Activated naive CD8-positive, alpha-beta T cell treated with anti-CD3 and anti-CD28 coated beads, Interleukin-2, amount 50 U/mL, for 24 hours (primary cell): ENCODE data around the gene SEMA6D.

Source experiments
- ATAC-seq: fragments of 150-1000 bp; cut with Tn5 transposase; one replicate; pipeline ENCODE4 v1.10.0; 2021
- DNase-seq: peaks from one replicate; pipeline ENCODE4 v3.0.0; 2021
- H3K27ac Mint-ChIP-seq: one replicate; pipeline ENCODE4 v1.8.0; 2021; ENCODE audit warnings: mild to moderate bottlenecking, mixed read lengths
- H3K27me3 Mint-ChIP-seq: one replicate; pipeline ENCODE4 v1.8.0; 2021; ENCODE audit warnings: mixed read lengths
- H3K36me3 Mint-ChIP-seq: one replicate; pipeline ENCODE4 v1.8.0; 2021; ENCODE audit warnings: low read depth, mixed read lengths
- H3K4me1 Mint-ChIP-seq: one replicate; pipeline ENCODE4 v1.8.0; 2021; ENCODE audit warnings: mixed read lengths
- H3K4me3 Mint-ChIP-seq: one replicate; pipeline ENCODE4 v1.8.0; 2021; ENCODE audit warnings: mild to moderate bottlenecking, moderate library complexity, mixed read lengths
- H3K9me3 Mint-ChIP-seq: one replicate; pipeline ENCODE4 v1.8.0; 2021; ENCODE audit warnings: mixed read lengths

Gene SEMA6D

DNA sequence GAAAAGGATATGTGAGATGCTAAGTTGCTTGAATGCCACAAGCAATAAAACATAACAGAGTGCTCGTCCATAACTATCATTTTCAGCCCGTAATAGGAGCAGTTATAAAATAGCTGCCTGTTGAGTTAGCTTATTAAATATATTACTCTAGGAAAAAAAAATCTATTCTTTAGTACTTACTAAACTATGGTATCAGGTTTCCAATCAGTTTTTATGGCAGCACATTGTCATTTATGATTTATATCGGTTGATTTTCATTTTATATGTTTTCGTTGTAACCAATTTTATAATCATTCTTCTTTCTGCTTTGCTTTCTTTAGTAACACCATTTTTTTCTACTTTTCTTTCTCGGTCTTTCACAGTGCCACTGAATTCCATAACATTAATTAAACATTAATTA is 51.9 kb downstream of the SEMA6D start:
- no peak overlapping the region for H3K27ac Mint-ChIP-seq
- H3K36me3 Mint-ChIP-seq = no peaks in the 10 kb centered on the region
- ATAC-seq = no peak
- no peak overlapping the region for H3K4me3 Mint-ChIP-seq
- no peak for DNase-seq
- peaks cover 6% of the 10 kb centered on the region for H3K9me3 Mint-ChIP-seq
- H3K4me1 Mint-ChIP-seq = no peaks in the 10 kb centered on the region
- H3K27me3 Mint-ChIP-seq = no peaks in the 10 kb centered on the region

DNA sequence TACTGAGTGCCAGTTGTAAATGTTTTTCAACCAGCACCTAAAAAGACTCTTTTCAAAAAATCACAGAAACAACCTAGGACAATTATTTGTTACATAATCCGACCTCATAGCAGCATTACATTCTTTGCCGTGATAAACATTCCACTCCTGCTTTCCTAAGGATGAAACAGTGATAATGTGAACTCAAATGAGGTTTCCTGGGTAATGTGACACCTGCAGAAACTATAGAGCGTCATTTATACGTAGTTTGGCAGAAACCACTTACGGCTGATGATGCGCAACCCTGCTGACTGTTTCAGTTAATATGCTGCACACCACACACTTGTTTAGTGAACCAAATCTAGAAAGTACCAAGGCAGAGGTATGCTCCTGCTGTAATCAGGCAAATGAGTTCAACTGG is 55.8 kb downstream of the SEMA6D start:
- H3K4me1 Mint-ChIP-seq = no peaks in the 10 kb centered on the region
- DNase-seq = no peak
- no peak for ATAC-seq

DNA sequence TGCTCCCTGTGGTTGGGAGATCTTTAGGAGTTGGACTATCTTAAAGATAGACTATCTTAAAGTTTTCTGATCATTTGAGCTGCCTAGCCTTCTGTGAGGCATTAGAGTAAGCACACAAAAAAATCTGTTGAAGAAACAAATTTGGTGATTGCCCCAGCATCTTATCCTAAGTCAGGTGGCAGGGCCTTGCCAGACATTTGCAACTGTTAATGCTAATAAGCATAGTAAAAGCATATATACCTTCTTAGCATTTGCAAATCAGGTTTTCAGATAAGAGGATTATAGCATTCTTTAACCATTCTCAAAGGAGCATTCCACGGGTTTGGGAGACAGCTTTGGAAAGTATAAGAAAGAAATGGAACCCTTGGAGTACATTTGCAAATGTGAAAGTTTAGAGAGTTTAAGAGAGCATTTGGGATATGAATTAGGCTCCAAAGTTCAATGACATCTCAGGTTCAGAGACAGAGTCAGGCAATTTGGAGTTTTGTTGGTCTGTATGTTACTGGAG is 61.0 kb downstream of the SEMA6D start:
- no peaks in the 10 kb centered on the region for H3K27me3 Mint-ChIP-seq
- H3K4me1 Mint-ChIP-seq = no peaks in the 10 kb centered on the region
- DNase-seq (no peak), ATAC-seq (no peak)
- no peak overlapping the region for H3K4me3 Mint-ChIP-seq
- H3K27ac Mint-ChIP-seq = no peak overlapping the region
- no peaks in the 10 kb centered on the region for H3K9me3 Mint-ChIP-seq
- no peaks in the 10 kb centered on the region for H3K36me3 Mint-ChIP-seq

More for the DNA sequence above, 55.8 kb downstream of the SEMA6D start:
- Mint-ChIP-seq H3K4me3 (no peak overlapping the region), H3K27me3 (no peaks in the 10 kb centered on the region), H3K27ac (no peak overlapping the region), H3K36me3 (no peaks in the 10 kb centered on the region), H3K9me3 (peaks cover 6% of the 10 kb centered on the region)

DNA sequence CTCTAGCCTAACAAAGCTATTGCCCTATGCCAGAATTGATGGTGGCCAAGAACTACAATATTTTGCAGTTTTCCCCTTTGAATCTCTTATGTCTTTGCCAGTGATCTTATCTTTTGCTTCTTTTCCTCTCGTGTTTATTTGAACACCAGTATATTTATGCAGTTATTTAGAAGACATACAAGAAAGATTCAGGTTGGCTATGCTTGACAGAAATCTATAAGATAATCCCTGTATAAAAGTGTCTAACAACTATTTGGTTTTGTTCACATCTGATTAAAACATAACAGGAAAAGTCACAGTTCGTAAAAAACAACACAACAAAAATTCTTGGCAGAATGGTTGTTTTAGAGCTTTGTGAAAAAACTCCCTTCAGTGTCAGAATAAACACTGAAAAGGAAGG is 63.7 kb downstream of the SEMA6D start:
- Mint-ChIP-seq H3K27ac (no peak overlapping the region), H3K27me3 (no peaks in the 10 kb centered on the region), H3K4me1 (no peaks in the 10 kb centered on the region), H3K36me3 (no peaks in the 10 kb centered on the region), H3K9me3 (no peaks in the 10 kb centered on the region), H3K4me3 (no peak overlapping the region)
- DNase-seq (no peak), ATAC-seq (no peak)

DNA sequence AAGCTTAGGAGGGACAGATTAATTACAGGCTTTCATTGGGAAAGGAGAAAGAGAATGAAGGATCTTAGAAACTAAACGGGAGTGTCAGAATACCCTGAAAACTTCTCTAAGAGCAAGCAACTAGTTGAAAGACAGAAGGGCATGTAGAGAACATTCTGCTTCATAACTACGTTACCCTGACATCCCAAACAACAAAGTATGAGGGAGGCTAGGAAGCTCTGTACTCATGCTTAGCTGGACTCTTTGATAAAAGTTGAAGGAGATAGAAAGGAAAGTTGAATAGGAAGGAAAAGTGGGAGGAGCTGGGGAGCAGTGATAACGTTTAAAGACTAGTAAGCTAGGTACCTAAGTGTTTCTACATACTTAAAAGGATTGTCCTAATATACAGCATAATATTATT is 64.2 kb downstream of the SEMA6D start:
- Mint-ChIP-seq H3K27me3 (no peaks in the 10 kb centered on the region), H3K9me3 (no peaks in the 10 kb centered on the region), H3K36me3 (no peaks in the 10 kb centered on the region), H3K27ac (no peak overlapping the region), H3K4me3 (no peak overlapping the region), H3K4me1 (no peaks in the 10 kb centered on the region)
- ATAC-seq (no peak), DNase-seq (no peak)

DNA sequence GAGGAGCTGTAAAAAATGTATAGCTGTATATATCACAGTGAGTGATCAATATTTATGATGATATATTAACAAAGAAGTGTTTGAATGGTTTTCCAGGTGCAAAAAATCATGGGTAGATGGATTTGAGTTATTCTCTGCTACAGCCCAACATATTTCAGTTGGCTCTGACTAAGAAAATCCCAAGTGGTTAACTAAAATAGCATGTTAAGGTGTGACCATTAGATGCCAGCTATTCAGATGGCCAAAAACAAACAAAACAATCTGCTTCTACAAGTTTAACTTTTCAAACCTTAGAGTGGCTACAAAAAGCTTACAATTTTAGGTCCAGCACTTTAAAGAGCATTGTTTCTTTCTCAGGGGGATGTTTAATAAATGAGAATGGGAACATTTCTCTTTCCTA is 67.5 kb downstream of the SEMA6D start:
- H3K36me3 Mint-ChIP-seq = no peaks in the 10 kb centered on the region
- ATAC-seq = no peak
- H3K4me3 Mint-ChIP-seq = no peak overlapping the region
- H3K27me3 Mint-ChIP-seq = no peaks in the 10 kb centered on the region
- no peak overlapping the region for H3K27ac Mint-ChIP-seq
- DNase-seq = no peak
- H3K4me1 Mint-ChIP-seq = no peaks in the 10 kb centered on the region
- H3K9me3 Mint-ChIP-seq = no peaks in the 10 kb centered on the region

DNA sequence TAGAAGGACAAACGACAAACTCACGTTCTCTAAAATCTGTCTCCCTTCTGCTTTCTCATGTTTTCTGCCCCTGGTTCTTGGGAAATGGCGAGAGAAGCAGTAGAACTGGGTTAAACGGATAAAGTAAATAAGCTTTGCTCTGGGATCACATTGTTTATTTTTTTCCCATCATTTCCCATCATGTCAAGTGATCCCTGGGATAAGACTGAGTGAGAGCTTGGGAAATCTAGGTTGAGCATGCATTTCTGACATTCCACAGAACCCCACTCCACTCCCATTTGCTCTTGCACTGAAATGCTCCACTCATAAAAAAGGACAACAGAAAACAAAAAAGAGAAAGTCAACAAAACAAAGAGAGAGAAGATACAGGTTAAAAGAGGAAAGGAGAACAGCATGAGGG is 69.1 kb downstream of the SEMA6D start:
- Mint-ChIP-seq H3K27me3 (no peaks in the 10 kb centered on the region), H3K27ac (no peak overlapping the region), H3K9me3 (no peaks in the 10 kb centered on the region), H3K36me3 (no peaks in the 10 kb centered on the region), H3K4me3 (no peak overlapping the region), H3K4me1 (no peaks in the 10 kb centered on the region)
- DNase-seq (no peak), ATAC-seq (no peak)

DNA sequence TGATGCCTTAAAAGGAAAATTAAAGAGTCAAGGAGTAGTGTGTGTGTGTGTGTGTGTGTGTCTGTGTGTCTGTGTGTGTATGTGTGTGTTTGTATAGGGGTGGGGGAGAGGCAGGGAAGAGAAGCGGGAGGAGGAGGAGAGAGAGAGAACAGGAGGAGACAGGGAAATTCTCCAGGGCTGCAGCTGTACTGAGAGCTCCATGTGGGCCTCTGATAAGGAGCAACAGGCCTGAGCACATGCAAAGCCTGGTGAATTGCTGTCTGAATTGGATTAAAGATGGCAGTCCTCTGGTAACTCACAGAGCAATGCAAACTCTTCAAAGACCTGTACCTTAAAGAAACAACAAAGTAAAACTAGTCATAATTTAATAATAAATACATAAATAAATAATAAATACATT is 70.6 kb downstream of the SEMA6D start:
- H3K9me3 Mint-ChIP-seq = no peaks in the 10 kb centered on the region
- H3K4me3 Mint-ChIP-seq = no peak overlapping the region
- H3K27ac Mint-ChIP-seq = no peak overlapping the region
- DNase-seq (no peak), ATAC-seq (no peak)
- peaks cover 2% of the 10 kb centered on the region for H3K27me3 Mint-ChIP-seq
- no peaks in the 10 kb centered on the region for H3K4me1 Mint-ChIP-seq
- no peaks in the 10 kb centered on the region for H3K36me3 Mint-ChIP-seq

DNA sequence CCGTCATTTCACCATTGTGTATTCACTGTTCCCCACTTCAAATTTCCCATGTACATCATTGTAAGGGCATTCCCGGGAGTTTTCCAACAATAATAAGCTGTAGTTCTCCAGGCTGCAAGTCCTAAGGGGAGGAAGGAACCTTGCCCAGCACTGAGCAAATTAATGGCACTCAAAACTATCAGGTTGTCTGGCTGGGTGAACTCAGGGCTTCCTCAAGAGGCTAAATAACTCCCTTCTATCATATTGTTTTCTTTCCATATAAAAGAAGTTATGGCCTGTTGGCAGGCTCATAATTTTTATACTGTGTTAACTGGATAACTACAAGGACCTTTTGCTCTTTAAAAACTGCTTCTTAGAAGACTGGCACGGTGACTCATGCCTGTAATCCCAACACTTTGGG is 71.4 kb downstream of the SEMA6D start:
- H3K27me3 Mint-ChIP-seq = peaks cover 2% of the 10 kb centered on the region
- no peaks in the 10 kb centered on the region for H3K4me1 Mint-ChIP-seq
- no peak for DNase-seq
- no peaks in the 10 kb centered on the region for H3K36me3 Mint-ChIP-seq
- no peak for ATAC-seq
- no peaks in the 10 kb centered on the region for H3K9me3 Mint-ChIP-seq
- no peak overlapping the region for H3K27ac Mint-ChIP-seq
- no peak overlapping the region for H3K4me3 Mint-ChIP-seq

DNA sequence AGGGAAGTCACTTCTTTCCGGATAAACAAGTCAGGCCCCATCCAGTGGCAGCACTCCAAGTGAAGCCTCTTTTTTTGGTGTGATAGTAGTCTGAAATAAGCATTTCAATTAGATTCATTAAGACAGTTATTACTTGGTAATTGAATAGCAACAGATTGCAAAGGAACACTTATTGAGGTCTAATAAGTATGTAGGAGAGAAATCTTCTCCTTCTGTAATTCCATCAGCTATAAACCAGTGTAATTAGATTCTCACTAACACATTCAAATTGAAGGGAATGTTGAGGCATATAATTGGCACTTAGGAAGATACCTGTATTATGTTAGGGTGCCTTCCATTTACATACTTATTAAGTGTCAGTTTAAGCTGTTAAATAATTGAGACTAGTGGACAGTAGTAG is 73.9 kb downstream of the SEMA6D start:
- H3K27me3 Mint-ChIP-seq = peaks cover 2% of the 10 kb centered on the region
- DNase-seq = no peak
- ATAC-seq = no peak
- H3K9me3 Mint-ChIP-seq = no peaks in the 10 kb centered on the region
- no peaks in the 10 kb centered on the region for H3K4me1 Mint-ChIP-seq
- no peak overlapping the region for H3K4me3 Mint-ChIP-seq
- no peak overlapping the region for H3K27ac Mint-ChIP-seq
- H3K36me3 Mint-ChIP-seq = no peaks in the 10 kb centered on the region

DNA sequence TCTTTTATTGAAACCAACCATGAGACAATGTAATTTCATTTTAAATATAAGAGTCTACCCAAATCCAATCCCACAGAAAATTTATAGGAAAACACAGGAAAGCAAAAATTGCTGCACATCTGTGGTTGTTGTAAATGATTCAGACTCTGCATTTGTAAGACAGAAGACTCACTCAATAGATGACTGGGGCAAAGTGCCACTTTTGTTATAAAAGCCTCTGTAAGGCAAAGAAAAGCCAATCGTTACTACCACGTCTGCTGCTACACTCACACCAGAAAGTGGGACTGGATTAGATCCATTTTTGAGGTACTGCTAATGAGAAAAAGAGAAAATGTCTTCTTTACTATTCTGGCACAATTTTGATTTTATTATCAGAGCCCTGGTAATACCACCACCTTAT is 74.9 kb downstream of the SEMA6D start:
- Mint-ChIP-seq H3K4me3 (no peak overlapping the region), H3K27ac (no peak overlapping the region), H3K4me1 (no peaks in the 10 kb centered on the region), H3K36me3 (no peaks in the 10 kb centered on the region), H3K27me3 (peaks cover 2% of the 10 kb centered on the region), H3K9me3 (no peaks in the 10 kb centered on the region)
- ATAC-seq = no peak
- no peak for DNase-seq

DNA sequence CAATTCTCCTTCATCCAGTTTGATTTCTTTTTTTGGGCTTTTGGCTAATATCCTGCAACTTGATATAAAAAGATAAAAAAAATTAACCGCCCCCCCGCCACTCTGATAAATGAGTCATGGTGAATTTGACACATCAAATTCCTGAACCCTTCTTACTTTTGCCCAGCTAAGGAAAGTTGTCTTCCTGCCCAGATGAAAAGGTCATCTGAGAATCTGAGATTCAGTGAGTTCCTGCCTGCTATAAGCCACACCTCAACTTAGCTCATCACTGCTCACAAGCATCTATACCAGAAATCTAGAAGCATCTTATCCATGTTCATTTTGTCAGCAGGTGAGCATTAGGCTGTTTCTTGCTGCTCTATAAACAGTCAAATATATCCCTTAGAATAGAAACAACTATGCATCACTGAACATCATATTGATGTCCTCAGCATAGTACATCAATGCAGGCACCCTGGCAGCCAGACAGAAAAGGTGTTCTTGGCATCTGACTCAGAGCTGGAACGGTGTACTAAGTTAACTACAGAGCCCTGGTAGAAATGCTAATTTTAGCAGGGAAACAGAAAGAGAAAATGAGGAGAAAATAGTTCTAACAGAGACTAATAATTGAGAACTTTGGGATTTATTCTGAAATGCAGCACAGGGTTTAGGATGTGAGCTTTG is 77.1 kb downstream of the SEMA6D start:
- H3K9me3 Mint-ChIP-seq = no peaks in the 10 kb centered on the region
- DNase-seq = no peak
- no peaks in the 10 kb centered on the region for H3K4me1 Mint-ChIP-seq
- no peak overlapping the region for H3K27ac Mint-ChIP-seq
- ATAC-seq = no peak
- no peak overlapping the region for H3K4me3 Mint-ChIP-seq
- H3K36me3 Mint-ChIP-seq = no peaks in the 10 kb centered on the region
- H3K27me3 Mint-ChIP-seq = peaks cover 2% of the 10 kb centered on the region

DNA sequence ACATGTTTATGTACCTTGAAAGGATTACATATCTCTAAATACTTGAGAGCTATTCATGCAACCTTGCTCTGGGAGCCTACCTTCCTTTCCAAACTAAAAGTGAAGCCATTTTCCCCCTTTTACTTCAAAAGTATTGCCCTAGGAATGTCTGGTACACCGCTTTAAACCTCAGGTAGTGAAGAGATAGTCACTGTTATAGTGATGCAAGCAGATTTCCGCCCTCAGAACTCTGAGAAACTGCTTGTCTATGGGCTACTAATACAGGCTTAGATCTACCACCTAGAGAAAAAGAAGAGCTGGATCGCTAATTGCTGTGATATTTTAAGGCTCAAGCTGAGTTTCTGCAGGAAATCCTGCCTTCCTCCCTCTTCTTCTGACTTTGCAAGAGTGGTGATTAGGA is 78.6 kb downstream of the SEMA6D start:
- DNase-seq (no peak), ATAC-seq (no peak)
- Mint-ChIP-seq H3K27ac (no peak overlapping the region), H3K36me3 (no peaks in the 10 kb centered on the region), H3K27me3 (peaks cover 2% of the 10 kb centered on the region), H3K4me1 (no peaks in the 10 kb centered on the region), H3K4me3 (no peak overlapping the region), H3K9me3 (no peaks in the 10 kb centered on the region)

DNA sequence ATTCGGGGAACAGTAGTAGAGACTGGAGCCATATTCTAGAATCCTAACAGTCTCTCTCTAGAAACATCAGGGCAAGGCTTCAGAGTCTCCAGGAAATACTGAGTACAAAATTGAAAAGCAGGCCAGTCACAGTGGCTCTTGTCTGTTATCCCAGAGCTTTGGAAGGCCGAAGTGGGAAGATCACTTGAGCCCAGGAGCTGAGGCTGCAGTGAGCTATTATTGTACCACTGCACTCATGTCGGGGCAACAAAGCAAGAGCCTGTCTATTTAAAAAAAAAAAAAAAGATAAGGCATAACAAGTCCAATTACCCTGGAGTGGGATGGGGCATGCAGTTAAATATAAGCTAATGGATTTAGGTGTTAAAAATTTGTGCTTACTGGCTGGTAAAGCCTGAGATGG is 79.0 kb downstream of the SEMA6D start:
- no peaks in the 10 kb centered on the region for H3K9me3 Mint-ChIP-seq
- H3K36me3 Mint-ChIP-seq = no peaks in the 10 kb centered on the region
- DNase-seq (no peak), ATAC-seq (no peak)
- no peak overlapping the region for H3K4me3 Mint-ChIP-seq
- no peaks in the 10 kb centered on the region for H3K4me1 Mint-ChIP-seq
- H3K27ac Mint-ChIP-seq = no peak overlapping the region
- peaks cover 2% of the 10 kb centered on the region for H3K27me3 Mint-ChIP-seq

DNA sequence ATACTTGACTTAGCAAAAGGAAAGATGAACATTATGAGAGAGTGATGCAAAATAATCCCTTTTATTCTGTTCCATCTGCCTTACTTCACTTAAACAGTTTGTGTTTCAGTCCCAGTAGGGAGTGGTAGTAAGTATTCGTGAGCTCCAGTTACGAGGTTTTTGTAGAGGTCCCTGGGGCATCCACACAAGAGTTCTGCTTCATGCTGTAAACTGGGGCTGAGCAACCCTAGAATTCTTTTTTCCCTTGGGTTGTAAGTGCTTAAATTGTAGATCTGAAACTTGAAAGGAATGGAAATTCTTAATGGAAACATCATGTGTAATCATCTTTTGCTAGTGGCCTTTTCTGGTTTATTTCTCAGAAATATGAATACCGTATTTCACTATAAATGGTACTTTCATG is 79.5 kb downstream of the SEMA6D start:
- H3K4me3 Mint-ChIP-seq = no peak overlapping the region
- ATAC-seq (no peak), DNase-seq (no peak)
- H3K4me1 Mint-ChIP-seq = no peaks in the 10 kb centered on the region
- no peaks in the 10 kb centered on the region for H3K36me3 Mint-ChIP-seq
- peaks cover 2% of the 10 kb centered on the region for H3K27me3 Mint-ChIP-seq
- no peaks in the 10 kb centered on the region for H3K9me3 Mint-ChIP-seq
- no peak overlapping the region for H3K27ac Mint-ChIP-seq

DNA sequence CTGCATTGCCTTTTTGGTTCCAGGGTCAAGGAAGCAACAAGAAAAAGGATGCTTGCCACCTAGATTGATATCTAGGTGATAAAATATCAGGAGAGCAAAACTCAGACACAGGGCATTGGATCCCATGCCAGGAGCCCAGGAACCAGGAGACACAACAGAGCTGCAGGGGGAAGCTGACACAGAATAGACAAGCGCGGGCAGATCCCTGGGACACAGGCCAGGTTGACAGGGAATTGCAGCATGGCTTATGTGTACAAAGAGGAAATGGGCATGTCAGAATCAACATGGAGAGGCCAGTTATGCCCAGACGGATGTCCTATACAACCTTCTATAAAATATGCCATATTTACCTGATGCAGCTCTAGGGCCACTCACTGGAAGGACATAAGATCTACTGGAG is 84.2 kb downstream of the SEMA6D start:
- DNase-seq (no peak), ATAC-seq (no peak)
- Mint-ChIP-seq H3K27me3 (no peaks in the 10 kb centered on the region), H3K27ac (no peak overlapping the region), H3K36me3 (no peaks in the 10 kb centered on the region), H3K4me3 (no peak overlapping the region), H3K9me3 (no peaks in the 10 kb centered on the region), H3K4me1 (no peaks in the 10 kb centered on the region)
